Measurements from ENCODE around the gene NOD2.

- TF ChIP-seq CTCF (IDR thresholded peaks at IDR 0.05) (no peak), POLR2AphosphoS5 (IDR thresholded peaks at IDR 0.05) (peak in 2 of 3 donors; percentile 53 to 55)
Observed at GRCh38 chr16:50699326-50700159, 6.1 kb downstream of the NOD2 start.

Measured in suprapubic skin (tissue), 3 donors.